HG02588 (cell line): ENCODE data around the gene SAMD10.
"Not testable (repeated sequence)": the region's sequence is repeated elsewhere in the genome, so short reads cannot be mapped to it uniquely, and the experiment has no call there.

Source experiments
- ATAC-seq: cut with Tn5 transposase; IDR thresholded peaks from one replicate; pipeline ENCODE4 v1.9.1; 2021; ENCODE audit warnings: mild to moderate bottlenecking, moderate library complexity; ENCODE audit not compliant: unreplicated experiment

Gene SAMD10

GRCh38 chr20:64003960-64004725 is 24.7 kb upstream of the SAMD10 start:
- no peak for ATAC-seq

DNA sequence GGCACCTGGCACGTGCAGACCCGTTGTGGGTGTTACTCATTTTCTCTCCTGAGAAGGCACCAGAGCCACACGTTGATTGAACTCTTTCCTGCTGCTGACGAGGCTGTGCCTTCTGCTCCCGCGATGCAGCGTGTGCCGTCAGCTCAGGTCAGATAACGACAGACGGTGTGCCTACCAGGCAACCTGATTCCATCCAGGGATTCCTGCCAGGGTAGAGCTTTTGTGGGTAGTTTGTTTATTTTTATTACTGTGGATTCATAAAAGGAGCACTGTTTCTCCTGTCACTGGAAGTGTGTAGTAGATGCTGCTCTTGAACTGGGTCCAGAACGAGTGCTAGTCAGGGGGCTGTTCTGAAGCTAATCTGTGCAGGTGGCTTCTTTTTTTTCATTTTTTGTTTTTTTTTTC is 22.2 kb upstream of the SAMD10 start:
- ATAC-seq = no peak

- no peak for ATAC-seq
Observed at GRCh38 chr20:64000906-64001305, 21.5 kb upstream of the SAMD10 start.

GRCh38 chr20:63982937-63983336 is 3.5 kb upstream of the SAMD10 start:
- no peak for ATAC-seq

GRCh38 chr20:63980806-63981728 is 1.6 kb upstream of the SAMD10 start, which contains the start of gene PRPF6:
TSS of gene PRPF6 (plus strand) at chr20:63981132. CDS start at chr20:63981246, 114 bp downstream.
- peak; percentile 48 for ATAC-seq

DNA sequence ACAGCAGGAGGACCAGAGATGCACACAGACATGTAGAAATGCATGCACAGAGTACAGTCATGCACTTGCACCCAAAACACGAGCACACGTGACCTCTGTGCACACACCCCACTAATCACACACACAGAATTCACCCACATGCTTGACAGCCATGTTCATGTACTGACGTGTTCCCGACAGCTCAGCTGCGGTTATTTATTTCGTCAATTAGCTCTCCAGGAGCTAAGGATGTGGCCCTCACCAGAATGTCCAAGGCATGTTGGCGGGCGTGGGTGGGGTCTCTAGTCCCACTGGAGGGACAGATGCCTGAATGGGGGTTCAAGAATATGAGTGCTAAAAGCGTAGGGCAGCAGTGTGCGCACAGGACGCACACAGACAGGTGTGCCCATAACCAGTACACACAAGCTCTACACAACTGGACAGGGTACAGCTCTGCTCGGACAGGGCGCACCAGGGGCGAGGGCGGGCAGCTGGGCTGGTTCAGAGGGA is 919 bp upstream of the SAMD10 start:
- peak; percentile 6 for ATAC-seq

DNA sequence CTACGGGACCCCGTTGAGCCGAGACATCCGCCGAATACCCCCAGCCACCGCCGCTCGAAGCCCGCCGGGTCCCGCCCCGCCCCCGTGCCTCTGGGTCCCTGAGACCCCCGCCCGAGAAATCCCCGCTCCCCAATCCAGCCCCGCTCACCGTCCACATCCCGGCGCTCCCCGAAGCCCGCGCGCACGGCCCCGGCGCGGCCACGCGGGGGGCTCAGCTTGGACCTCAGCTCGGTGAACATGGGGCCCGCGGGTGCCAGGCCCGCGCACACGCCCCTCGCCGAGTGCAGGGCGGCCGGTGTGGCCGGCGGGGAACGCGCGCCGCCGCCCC is 249 bp downstream of the SAMD10 start:
- ATAC-seq = no peak

DNA sequence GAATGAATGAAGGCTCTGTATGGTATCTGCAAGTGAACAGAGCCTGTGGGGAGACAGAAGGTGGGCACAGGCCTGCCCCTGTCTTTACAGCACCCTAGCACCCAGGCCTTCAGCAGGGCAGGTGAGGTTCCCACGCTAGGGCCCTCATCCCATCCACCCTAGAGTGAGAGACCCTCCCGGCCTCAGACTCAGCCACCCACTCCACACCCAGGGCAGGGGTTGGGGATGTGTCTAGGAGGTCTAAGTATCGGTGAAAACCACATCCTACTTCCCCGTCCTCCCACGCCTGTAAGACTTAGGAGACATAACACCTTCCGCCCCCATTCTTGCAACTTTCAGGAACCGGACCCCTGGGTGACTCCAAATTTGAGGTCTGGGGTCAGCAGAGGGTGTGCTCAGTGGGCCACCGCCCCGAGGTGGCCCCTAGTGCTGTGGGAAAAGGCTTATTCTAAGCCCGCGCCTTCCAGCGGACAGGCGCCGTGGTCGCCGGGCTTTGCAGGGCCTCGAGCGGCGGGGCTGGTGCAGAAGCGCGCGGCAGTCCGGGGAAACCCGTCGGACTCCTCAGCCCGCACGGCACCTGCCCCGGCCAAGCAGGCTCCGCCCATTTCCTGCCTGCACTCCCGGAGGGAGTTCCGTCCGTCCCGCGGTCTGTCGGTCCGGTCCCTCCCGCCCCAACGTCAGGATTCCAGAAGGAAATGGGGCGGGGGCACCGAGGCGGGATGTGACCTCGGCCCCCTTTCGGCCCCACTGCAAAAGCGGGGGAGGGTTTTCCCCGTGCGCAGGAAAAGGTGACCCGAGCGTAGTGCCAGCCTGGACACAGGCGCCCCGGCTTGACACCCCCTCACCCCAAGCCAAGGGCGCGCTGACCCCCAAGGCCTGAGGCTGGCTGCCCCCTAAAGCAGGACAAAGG is 868 bp downstream of the SAMD10 start:
- ATAC-seq = peak; percentile 32

DNA sequence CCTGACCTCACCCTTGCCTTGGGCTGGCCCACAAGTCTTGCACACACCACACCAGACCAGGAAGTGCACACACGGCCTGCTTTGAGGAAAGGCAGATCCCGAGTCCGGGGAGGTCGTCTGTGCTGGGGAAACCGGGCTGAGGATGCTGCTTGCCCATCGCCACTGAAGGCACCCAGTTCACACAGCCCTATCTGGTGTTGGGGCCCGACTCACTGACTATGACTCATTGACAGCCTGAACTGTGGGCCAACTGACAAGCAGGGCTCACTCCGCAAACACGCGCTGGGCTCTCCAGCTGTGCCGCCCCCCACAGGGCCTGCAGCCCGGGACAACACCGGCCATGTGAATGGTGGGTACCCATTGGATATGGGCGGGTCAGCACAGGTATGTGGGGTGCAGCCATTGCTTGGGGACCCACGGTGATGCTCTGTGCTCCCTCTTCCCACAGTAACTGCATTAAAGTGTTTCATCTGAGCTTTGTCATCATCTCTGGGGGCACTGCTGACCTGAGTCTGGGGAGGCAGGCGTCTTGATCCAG is 1.6 kb downstream of the SAMD10 start:
- no peak for ATAC-seq

DNA sequence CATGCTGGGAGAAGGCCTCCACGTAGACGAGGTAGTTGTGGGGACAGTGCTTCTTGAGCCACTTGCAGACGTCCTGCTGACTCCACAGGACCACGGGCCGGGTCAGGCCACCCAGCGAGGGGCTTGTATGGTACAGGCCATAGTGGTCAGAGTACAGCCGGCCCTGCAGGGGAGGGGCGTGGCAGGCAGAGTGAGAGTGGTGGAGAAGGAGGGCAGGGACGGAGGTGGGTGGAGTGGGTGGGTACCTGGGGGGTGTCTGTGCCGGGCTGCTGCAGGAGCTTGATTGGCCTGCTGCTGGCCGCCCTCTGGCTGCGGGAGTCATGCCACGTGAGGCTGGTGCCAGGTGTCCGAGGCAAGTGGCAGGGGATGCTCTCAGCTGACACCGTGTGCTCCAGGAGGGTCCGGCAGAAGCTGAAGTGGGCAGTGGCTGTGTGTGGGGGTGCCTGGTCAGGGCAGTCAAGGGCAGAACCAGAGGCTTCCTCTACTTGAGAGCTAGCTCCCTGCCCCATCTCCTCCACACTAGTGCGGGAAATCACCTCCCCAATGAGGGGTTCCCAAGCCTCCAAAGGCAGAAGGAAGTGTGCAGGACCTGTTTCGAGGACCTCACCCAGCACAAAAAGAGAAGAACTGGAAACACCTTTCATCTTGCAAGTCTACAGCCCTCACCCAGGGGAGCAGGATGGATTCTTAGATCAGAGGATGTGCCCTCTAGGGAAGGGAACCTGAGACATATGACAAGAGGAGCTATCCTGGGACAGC is 2.3 kb downstream of the SAMD10 start:
- ATAC-seq = no peak

GRCh38 chr20:63976511-63976910 is 2.9 kb downstream of the SAMD10 start:
- ATAC-seq = not testable (repeated sequence)

DNA sequence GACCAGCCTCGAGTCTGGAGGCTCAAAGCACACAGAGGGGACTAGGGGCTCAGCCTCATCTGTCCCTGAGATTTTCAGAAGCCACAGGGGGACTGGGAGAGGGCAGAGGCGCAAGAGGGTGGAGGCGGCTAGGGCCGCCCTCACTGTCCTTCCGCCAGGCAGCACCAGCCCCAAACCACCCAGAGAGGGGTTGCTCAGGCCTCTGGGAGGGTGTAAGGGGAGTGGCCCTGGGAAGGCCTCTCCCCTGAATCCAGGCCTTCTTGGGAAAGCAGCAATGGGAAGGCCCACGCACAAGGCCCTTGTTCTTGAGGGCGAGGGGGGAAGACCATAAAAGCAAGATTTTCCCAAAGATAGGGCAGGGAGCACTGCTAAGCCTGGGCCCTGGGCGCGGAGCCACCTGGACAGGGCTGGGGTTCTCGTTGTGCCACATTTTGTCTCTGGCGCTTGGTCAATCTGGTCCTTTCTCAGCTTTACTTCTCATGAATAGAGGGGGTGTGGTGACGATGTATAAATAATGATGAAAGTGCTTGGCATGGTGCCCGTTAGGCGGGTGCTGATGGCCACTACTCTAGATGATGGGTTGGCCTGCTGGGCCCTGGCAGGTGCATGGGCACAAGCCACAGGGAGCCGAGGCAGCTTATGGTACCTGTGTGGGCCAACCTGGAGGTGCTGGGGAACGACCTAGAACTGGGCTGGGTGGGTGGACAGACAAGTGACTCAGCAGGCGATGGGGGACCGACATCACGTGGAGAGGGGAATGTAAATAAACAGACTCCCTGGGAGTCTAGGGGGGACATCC is 4.8 kb downstream of the SAMD10 start:
- ATAC-seq = no peak

- no peak for ATAC-seq
Observed at GRCh38 chr20:63973636-63974401, 5.6 kb downstream of the SAMD10 start.

DNA sequence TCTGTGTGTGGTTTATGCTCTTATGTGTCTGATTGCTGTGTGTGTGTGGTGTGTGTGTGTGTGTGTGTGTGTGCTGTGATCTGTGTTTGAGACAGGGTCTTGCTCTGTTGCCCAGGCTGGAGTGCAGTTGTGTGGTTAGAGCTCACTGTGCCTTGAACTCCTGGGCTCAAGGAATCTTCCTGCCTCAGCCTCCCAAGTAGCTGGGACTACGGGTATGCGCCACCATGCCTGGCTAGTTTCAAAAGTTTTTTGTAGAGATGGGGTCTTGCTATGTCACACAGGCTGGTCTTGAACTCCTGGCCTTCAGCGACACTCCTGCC is 6.3 kb downstream of the SAMD10 start:
- no peak for ATAC-seq

DNA sequence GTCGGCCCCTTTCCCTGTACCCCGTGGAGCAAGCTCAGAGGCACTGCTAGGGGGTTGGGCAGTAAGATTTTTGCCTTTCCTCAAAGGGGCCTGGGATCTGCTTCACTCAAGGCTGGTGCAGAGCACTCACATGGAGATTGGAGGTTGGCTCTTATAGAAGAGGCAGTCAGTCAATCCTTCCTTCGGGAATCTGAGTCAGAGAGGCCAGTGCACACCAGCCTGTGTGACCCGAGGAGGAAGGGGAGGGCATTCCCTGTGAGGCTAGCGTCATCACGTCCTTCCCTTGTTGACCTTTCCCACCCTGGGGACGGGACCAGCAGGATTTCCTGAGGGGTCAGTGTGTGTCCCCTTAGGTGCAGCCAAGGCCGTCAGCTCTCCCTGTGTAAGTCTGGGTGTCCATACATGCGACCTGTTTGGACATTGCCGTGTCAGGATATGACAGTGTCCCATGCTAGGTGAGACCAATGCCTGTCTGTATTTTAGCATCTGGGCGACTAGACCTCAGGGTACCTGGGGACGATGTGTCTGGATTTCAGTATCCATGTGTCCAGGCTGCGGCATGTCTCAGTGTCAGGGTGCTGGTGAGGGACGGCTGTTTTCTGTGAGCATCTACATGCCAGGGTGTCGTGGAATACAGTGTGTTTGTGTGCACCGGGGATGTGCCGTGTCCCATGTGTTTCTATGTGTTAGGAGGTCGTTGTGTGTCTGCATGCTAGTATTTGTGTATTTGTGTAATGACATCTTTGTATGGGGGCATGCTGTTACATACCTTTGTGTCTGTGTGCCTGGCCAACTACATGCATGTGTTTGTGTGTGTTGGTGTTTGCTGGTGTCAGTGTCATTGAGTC is 6.9 kb downstream of the SAMD10 start:
- ATAC-seq = no peak

GRCh38 chr20:63971960-63972311 is 7.5 kb downstream of the SAMD10 start:
- ATAC-seq = not testable (repeated sequence)

GRCh38 chr20:63970714-63971431 is 8.6 kb downstream of the SAMD10 start:
- no peak for ATAC-seq
